RPMI8226 (cell line): ENCODE measurements around the gene ASTN2.

ENCODE experiments used
- DNase-seq: peaks from one replicate; pipeline ENCODE4 v3.0.0-alpha.2; 2015

Gene ASTN2

DNA sequence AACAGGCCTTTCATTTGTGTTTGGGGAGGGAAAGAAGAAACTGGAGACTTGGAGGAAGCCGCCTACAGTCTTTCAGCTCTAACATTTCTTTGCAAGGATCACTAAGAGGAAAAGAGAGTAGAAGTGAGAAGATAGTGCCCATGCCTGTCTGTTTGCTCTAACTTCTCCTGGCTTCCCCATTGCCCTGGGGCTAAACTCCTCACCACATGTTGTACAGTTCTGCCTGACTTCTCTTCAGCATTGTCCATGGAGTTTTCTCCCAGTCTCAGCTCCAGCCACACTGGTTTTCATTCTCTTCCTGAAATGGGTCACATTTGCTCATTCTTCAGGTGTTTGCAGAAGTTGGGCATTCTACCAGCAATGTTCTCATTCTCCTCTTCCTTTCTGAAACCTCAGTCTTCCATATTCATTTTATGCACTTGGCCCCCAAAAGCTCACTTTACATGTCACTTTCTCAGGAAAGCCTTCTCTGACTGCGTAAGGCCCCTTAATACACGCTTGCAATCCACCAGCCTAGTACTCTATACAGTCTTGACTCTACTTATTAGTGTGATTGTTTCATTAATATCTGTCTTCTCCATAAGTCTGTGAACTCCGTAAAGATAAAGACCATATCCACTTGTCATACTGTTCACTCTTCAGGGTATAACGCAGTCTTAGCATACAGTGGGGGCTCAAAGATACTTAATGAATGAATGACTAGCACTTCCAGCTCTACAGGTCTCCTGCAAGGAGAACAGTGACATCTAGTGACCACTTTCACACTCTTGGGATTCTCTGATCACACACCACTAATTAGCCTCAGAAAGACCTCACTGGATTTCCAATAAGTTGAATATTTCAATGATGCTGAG lies 768.0 kb downstream of the ASTN2 start:
- no peak for DNase-seq

DNA sequence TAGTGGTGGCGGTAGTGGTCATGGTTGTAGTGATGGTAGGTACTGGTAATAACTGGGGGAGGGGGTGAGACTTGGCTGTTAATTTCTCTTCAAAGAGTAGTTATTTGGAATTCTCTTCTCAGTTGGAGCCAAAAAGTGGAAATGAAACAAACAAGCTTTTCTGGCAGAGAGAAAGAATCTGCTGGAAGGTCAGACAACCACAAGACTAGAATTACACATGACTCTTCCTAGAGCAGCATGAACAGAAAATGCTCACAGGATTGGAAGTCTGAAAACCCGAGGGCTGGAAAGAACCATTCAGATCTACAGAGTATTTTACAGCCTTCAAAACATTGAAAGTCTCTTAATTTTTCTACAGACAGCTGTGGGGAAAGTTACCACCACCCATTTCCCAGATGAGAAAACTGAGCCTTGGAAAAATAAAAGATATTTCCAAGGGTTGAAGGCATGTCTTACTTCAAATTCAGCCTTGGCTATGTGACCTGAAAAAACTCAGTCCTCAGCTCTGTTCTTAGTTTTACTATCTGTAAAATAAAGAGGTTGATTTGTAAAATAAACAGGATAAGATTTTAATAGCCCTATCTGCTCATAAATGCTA lies 770.7 kb downstream of the ASTN2 start:
- DNase-seq = no peak

DNA sequence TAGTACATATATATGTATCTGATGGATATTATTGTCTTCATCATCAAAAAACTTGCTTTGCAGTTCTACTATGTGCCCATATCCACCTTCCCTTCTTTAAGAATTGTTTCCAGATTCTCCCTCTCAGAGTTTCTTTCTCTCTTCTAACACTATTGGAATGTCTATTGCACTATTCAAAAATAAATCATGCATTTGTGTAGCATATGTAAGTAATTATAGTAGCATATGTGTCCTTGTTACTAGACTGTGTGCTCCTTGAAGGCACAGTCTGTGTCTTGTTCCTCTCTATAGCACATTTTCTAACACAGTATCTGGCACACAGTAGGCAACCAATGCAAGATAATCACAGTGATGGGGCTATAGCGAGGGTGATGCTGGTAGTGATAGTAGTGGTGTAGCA lies 771.2 kb downstream of the ASTN2 start:
- DNase-seq = no peak

DNA sequence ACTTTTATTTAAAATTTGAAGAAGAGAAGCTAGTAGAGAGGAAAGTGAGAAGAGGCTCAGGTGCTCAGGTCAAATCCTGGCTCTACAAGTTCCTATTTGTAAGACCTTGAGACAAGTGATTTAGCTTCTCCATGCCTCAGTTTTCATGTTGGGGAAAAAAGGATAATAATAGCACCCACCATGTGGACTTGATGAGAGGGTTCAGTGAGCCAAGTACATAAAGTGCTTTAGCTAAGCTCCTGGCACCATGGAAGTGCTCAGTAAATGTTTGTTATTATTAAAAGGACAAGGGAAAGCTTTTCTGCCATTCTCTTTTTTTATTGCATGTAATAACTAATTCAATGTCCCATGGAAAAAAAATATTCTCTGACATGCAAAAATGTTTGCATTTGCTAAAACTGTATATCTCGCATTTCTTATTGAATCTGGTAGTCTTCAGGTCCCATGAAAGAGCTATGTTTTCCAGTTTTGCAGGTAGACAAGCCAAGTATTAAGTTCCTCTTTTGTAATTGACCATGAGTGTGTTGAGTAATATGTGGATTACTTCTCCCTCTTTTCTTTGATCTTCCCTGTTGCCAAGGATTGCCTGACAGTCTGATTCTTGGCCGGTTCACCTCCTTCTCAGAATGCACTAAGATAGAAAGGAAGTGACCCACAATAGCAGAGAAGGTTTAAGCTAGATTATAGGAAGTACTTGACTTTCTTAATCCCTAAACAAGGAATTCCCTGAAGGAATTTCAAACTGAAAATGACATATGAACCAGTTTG lies 773.4 kb downstream of the ASTN2 start:
- no peak for DNase-seq

DNA sequence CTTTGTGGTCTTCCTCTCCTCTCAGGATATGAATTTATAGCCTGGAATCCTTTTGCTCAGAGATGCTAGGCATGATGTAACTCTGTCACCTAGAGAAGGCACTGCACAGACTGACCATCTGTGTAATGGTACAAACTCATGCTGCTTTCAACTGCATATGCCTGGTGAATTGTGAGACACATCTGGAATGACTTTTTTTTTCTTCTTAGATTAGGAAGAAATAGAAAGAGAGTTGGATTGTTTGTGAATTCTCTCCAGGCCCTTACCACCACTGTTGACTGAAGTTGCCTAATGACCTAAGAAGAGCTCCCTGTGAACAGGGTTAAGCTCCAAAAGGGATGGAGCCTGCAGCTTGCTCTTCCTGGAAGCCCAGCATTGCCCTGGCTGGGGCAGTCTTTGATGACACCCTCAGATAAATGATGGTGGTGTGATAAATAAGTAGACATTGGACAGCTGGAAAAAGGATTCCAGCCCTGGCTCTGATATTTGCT lies 775.6 kb downstream of the ASTN2 start:
- no peak for DNase-seq

DNA sequence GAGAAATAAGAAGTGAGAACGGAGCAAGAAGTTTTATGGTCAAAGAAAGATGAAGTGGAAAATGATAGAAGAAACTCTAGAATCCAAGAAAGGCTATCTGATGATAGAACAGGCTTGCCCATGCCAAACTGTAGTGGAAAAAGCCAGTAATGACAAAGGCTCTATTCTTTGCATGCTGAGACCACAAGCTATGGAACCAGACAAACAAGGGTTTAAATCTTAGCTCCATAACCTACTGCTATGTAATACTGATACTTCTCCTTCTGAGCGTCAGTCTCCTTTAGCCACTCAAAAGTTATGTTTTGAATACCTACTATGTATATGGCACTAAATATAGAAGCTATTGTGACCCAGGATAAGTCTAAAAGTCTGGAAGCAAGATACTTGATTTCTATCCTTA lies 778.9 kb downstream of the ASTN2 start:
- no peak for DNase-seq

DNA sequence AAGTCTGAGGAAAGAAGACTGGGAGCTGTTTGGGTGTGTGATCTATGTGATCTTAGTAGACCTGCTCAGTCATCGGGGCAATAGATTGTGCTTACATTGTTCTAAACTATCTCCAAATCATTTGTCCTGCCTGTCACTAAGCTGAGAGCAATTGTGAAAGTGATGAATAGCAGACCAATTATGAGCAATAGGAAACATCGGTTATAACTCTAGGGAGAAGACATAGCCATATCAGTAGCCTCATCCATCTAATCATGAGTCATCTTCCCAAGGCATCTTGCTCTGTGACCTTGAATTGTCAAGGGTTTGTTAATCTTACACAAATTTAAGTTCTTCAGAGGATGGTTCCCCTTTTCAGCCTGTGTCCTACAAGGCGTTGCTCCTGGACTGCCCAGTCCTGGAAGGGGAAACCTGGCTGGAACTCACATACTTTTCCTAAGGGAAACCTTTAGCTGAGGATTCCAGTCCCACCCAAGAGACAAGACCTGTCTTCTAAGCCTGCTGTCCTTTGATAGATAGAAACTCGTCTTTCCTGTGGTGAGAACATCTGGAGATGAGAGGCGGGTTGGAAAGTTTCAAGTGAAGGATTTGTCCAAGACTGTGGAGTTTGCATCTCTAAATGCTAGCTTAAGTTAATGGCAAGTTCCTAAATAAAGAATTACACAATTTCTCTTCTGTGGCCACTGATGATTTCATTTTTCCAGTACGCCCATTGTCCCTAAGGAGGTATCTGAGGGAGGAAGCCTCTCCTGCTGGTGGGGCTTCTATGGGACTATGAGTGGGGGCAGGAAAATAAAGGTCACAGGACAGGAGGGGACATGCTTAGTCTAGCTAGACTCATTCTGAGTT lies 781.6 kb downstream of the ASTN2 start:
- DNase-seq = no peak

DNA sequence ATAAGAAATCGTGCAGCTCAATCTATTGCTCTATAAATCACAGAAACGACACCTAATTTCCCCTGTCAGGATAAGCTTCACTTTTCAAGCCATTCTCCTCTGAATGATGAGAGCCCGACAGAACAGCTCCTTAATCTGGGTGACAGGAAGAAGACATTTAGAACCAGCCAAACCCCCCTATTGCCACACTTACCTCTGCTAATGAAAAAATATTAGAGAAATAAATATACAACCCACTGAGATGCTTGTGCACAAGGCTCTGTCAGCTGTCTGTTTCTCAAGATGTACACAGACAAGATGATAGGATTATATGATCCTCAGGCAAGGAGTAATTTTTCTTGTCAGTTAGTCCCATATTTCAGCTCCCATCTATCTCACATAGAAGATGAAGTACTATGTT lies 785.2 kb downstream of the ASTN2 start:
- DNase-seq = no peak

DNA sequence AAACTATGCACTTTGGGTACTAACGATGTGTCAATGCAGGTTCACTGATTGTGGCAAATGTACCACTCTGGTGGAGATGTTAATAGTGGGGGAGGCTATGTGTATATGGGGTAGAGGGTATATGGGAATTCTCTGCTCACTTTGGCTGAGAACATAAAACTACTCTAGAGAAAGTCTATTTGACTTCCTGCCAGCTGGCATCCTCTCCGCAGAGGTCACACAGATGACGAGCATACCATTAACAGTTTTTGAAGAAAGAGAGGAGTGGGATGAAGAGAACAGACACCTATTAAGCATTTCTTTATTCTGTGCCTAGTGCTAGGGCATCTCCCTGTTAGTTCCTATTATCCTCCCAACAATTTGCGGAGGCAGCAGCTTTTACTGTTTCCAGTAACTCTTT lies 786.1 kb downstream of the ASTN2 start:
- DNase-seq = no peak

DNA sequence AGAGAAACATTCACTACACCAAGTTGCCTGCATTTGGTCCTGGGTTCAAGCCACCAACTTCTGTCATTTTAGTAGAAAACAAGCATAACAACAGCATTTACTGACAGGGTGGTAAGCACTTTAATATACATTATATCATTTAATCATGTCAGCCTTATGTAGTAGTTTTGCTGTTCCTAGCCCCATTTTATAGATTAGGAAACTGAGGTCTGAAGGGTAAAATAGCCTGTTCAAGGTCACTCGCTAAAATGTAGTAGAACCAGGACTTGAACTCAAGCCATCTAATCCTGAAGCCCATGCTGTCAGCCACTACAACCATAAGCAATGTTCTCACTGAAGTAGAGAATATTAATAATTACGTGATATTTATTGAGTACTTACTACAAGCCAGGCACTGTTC lies 787.4 kb downstream of the ASTN2 start:
- no peak for DNase-seq

DNA sequence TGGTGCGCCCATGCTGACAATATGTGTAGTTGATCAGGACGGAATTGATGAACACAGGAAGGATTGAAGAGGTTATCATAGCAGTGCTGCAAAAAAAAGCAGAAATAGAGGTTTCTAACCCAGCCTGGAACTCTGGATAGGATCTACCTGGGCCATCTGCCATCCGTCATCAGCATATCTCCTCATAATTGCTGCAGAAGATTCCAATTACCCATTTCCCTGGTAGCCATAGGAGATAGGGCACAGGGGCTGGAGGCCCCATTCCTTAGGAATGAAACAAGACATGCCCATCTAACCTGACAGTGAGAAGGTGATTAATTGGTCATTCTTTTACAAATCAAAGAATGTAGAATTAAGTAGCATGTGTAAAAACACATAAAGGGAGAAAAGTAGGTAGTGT lies 788.1 kb downstream of the ASTN2 start:
- DNase-seq = no peak

DNA sequence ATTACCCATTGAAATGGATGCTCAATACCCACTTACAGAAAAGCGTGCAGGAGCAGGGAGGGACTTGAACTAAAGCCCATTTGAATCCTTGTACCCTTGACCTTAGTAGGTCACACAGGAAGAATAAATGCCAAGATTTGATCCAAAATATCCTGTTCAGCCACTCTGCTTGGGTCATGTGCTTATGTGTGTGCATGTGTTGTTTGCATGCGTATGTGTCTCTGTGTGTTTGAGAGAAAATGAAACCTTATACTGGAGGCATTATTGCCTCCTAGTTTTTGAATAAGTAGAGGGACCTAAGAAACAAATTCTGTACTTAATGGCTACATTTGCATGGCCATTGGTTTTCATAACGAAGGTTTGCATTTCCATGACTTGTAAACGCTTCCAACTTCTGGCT lies 791.1 kb downstream of the ASTN2 start:
- DNase-seq = no peak

DNA sequence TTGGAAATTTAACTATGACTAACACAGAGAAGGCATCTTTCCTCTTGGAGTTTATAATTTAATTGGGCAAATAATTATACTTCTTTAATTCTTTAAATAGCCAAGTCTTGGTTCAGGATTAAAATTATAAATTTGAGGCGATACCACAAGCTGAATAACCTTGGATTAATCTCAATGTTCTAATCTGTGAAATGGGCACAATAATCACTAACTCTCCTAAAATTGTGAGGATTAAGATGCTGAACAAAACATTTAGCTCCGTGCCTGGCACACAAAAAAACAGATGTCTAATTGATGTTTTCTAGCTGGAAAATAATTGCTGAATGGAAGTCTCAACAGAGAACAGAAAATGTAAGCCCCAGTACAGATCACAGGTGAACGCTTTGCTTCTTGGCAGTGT lies 797.5 kb downstream of the ASTN2 start:
- no peak for DNase-seq

DNA sequence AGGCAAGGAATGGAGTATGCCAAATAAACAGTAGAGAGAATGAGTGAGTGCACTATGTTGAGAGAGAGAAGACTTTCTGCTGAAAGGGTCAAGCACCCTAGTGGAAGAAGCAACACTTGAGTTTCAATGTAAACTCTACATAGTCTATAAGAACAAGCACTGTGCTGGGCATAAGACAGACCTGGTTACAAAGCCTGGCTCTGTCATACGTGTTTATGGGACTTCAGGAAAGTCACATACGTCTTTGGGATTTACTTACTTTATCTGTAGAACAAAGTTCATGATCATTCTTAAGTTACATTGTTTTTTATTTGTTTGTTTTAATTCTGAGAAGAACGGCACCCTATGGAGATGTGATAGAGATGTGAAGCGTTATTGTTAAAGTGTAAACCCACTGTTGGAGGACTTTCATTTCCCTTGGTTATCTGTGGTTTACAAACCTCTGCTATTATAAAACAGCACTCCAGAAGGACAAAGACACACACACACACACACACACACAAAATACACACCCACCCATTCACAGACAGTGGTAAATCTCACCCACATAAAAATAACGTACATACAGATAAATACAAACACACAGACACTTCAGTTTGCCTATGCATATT lies 798.4 kb downstream of the ASTN2 start:
- DNase-seq = no peak

DNA sequence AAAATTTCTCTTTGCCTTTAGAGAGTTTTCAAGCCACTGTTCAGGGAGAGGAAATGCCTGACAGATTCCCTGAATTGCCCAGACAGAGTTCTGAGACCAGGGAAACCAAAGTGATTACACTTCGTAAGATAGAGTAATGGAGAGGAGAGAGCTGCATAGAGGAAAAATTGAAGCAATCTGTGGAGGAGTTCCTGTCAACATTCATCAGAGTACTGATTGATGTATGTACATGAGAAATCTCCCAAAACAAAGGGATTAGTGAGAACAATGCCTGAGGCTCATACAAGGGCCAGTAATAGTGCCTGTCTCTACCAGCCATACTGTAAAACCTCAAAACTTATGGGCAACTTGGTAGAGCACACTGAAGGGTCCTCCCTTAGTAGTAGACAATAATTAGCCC lies 806.8 kb downstream of the ASTN2 start:
- no peak for DNase-seq

DNA sequence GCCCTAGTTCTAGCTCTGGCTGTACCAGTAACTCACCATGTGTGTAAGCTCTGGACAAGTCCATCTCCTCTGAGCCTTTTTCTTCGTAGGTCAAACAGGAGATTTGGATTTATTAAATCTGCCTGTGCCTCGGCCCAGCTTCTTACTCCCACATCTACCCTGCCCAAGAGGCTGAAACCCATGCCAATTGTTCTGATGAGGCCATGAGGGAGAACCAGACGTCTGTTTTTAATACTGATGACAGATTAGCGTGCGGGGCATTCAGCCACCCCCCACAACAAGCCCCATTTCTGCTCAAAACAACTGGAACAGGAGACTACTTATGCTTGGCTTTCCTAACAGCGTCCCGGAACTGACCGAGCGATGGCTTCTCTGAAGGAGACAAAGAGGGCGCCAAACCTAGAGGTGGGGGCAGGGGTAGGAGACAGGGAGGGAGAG lies 808.9 kb downstream of the ASTN2 start:
- DNase-seq = no peak

DNA sequence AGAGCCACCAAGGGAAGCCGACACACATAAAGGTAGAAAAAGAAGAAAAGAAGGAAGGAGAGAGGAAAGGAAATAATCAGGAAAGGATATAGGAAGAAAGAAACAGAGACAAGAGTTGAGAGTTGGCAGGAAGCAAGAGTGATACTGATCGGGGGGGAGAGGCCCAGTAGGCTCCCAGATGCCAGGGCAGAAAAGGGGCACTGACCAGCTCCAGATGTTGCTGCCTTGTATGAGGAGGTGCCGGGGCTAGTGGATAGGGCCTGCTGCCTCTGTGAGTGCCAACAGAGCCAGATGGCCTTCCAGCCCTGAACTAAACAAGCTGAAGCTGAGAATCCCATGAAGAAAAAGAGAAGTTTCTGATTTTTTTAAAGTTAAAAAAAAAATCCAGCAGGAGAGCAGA lies 809.8 kb downstream of the ASTN2 start:
- DNase-seq = no peak

DNA sequence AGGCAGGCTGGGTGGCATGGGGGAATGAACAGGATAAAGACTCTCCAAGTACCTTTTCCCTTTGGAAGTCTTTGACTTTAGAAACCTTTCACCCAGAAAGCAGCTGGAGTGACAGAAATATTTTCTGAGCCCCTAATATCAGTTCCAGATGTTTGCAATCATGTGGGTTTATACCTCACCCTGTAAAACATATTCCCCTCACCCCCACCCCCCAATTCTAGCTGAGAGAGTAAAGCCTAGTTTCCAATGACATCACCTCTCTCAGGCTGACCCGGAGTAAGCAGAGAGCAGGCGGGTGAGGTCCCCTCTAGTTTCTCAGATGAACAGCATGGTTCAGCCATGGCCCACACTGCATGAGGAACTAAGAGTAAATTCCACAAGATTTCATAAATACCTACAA lies 810.6 kb downstream of the ASTN2 start:
- DNase-seq = no peak

DNA sequence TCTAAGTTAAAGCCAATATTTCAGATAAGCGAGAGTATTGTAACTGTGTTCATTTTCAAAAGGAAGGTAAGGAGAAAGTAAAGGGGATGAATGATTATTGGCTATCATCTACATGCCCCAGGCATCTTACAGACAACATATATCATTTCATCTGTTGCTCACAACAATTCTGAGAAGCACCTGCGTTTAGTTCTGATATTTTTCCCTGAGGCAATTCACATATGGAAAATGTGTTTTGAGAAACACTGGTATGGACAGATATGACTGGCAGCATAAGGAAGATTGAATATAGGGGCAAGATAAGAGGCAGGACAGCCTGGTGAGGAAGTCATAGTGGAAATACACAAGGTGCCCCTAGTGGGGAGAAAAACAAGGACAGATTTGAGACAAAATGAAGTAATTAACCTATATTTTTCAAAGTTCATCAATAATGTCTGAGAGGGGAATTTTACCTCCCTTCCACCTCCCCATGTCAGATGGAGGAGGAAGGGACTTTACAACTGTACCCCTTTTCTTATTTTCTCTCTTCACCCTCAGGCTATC lies 815.4 kb downstream of the ASTN2 start:
- no peak for DNase-seq

DNA sequence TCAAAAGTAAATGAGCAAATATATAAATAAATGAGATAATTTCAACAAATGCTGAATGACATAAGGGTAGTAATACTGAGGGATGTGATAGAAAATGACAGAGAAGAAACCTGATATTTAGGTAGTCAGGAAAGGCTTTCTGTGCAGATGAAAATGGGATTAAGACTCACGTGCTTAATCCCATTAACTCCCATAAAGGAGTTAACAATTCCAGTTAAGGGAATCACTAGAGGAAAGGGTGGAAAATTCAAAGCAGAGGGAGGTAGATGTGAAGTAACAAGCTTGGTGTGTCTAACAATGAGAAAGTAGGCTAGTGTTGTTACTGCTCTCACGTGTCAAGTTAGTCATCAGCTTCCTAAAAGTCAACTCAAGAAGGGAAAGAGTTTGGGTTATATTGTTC lies 818.2 kb downstream of the ASTN2 start:
- no peak for DNase-seq

DNA sequence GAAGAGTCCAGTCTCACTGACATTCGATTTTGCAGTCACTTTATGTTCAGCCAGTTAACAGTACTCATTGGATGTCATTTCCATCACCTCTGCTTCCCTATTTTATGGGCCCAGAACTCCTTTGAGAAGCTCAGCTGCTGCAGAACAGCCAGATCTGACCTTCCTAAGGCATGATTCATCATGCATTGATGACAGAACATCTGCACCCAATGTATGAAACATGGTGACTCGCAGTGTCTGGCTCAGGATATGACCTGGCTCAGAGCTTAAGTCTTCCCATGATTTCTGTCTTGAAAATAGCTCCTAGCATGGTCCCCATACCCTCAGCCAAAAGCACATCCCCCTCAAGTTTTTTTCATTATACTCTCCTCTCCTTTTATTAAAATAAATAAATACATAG lies 820.3 kb downstream of the ASTN2 start:
- no peak for DNase-seq

DNA sequence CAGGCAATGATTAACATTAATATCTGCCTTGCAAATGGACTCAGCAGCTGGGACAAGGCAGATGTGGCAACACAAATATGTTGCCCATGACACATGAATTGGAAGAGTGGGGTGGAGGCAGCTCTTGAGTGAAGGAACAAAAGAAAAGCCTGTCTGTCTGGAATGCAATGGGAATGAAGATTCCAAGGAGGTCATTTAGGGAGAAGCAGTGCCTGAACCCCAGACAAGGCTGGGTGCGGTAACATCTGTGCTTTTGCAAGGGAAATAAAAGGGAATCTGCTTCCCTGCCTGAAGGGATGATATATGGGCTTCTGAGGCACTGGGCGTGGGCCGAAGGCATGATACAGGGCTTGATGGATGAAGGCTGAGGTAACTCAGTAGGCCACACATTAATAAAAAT lies 821.9 kb downstream of the ASTN2 start:
- DNase-seq = no peak
